Fibroblast of pulmonary artery (primary cell): ENCODE data around the gene SNX5.
A peak's percentile ranks its signal among the peaks of the same experiment; 100 is the strongest.

Source experiments
- DNase-seq: peaks from one replicate; pipeline ENCODE4 v3.0.0-alpha.2; 2010; ENCODE audit warnings: low read depth
- H3K4me3 ChIP-seq: replicated peaks from 2 replicates; pipeline ENCODE4 v1.5.1; 2011; ENCODE audit warnings: low read depth, mild to moderate bottlenecking, control low read depth, low read length, moderate library complexity
- CTCF ChIP-seq: IDR thresholded peaks from 2 replicates; pipeline ENCODE4 v1.5.1; 2011; ENCODE audit warnings: mild to moderate bottlenecking, control low read depth, low read length, inconsistent platforms; ENCODE audit errors: missing control alignments

SNX5 gene

GRCh38 chr20:17936286-17936760 lies 32.3 kb downstream of the SNX5 start:
- no peak overlapping the region for H3K4me3 ChIP-seq
- TF ChIP-seq CTCF, result no peak
- DNase-seq, result peak; percentile 30

- no peak for TF ChIP-seq CTCF
- no peak overlapping the region for H3K4me3 ChIP-seq
- peak; percentile 21 for DNase-seq
Observed at GRCh38 chr20:17935761-17936160, 32.8 kb downstream of the SNX5 start.

GRCh38 chr20:17935186-17935585 lies 33.4 kb downstream of the SNX5 start:
- DNase-seq, result peak; percentile 26
- no peak for TF ChIP-seq CTCF
- no peak overlapping the region for H3K4me3 ChIP-seq

GRCh38 chr20:17934141-17934862 lies 34.3 kb downstream of the SNX5 start:
- H3K4me3 ChIP-seq, result no peak overlapping the region
- TF ChIP-seq CTCF, result no peak
- DNase-seq, result no peak

GRCh38 chr20:17933711-17934110 lies 34.9 kb downstream of the SNX5 start:
- DNase-seq, result no peak
- H3K4me3 ChIP-seq, result no peak overlapping the region

GRCh38 chr20:17933121-17933520 lies 35.5 kb downstream of the SNX5 start:
- H3K4me3 ChIP-seq, result no peak overlapping the region
- TF ChIP-seq CTCF, result no peak
- no peak for DNase-seq

More at GRCh38 chr20:17933711-17934110, 34.9 kb downstream of the SNX5 start:
- no peak for TF ChIP-seq CTCF

GRCh38 chr20:17932396-17932795 lies 36.2 kb downstream of the SNX5 start:
- no peak overlapping the region for H3K4me3 ChIP-seq
- DNase-seq, result no peak
- no peak for TF ChIP-seq CTCF
